BJ (cell line): ENCODE data around the gene ELL. TPM values are rescaled to one million over a fixed set of nuclear protein-coding genes. Genes with fewer than 3 reads are reported as not detected.
"Not testable (repeated sequence)": the region's sequence is repeated elsewhere in the genome, so short reads cannot be mapped to it uniquely, and the experiment has no call there.

Experiments used
- CTCF ChIA-PET: fragments of 350-600 bp; formaldehyde crosslinking; extraction: SDS; loops from one replicate; lab custom pipeline; 2021; ENCODE audit warnings: antibody characterized with exemption, inconsistent platforms; lab: Yijun Ruan, JAX
- POLR2A ChIA-PET: fragments of 300-600 bp; sonication (Branson Sonifier 250); formaldehyde crosslinking; extraction: SDS; loops from one replicate; lab custom pipeline; 2021; ENCODE audit warnings: antibody characterized with exemption; lab: Charles Lee
- DNase-seq: peaks from one replicate; pipeline ENCODE4 v3.0.0-alpha.2; 2011; ENCODE audit warnings: low read depth
- H3K27me3 ChIP-seq: 2 replicates; pipeline ENCODE4 v1.6.0; 2011; ENCODE audit warnings: low read length; ENCODE audit not compliant: control insufficient read depth, insufficient read depth
- H3K36me3 ChIP-seq: 2 replicates; pipeline ENCODE4 v1.5.1; 2011; ENCODE audit warnings: low read length; ENCODE audit not compliant: control insufficient read depth, insufficient read depth
- H3K4me3 ChIP-seq: 2 replicates; pipeline ENCODE4 v1.5.1; 2011; ENCODE audit warnings: low read depth, mild to moderate bottlenecking, control low read depth, low read length
- CTCF ChIP-seq: IDR thresholded peaks from 2 replicates; pipeline ENCODE4 v1.5.1; 2011; ENCODE audit warnings: low read depth, mild to moderate bottlenecking, control low read depth, inconsistent platforms, low read length, moderate library complexity; ENCODE audit not compliant: insufficient read depth
- polyA plus RNA-seq: library from polyadenylated mRNA; depleted of rRNA; stranded (reverse); fragments of >200 nt; gene quantifications from 2 replicates; pipeline ENCODE4 v1.2.3, GENCODE V29; 2011

ELL gene
- polyA plus RNA-seq, 1 experiment, result 10.2 TPM

DNA sequence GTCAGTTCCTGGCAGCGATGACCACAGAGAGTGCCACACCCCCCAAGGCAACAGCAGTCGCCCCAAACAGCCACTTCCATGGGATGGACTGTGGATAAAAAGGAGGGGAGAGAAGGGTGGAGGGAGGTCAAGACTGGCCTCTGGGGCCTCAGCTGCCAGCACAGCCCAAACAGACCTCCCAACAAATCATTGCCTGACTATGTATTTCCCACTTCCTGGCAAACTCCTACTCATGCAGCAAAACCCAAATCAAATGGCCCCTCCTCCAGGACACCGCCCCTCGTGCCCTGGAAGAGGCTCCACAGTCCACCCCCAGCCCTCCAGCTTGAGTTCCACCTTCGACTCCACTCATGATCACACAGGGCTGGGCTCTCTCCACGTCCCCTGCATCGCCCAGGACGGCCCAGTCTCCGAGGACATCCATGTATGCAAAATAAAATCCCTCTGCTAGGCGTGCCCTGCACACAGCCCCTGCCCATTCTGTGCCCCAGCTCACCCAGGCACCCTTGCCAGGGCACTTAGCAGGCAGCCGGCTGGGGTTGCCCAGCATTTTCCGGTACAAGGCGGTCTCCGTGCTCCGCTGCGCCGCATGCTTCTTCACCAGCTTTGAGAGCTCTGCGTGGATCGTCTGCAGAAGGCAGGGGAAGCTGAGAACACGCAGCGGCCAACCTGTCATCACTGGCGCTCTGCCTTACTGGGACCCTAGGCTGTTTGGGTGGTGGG, 10.5 kb upstream of the ELL start:
- Histone ChIP-seq H3K27me3 (no peaks in the 10 kb centered on the region), H3K36me3 (peaks cover 28% of the 10 kb centered on the region), H3K4me3 (no peak overlapping the region)
- no peak for DNase-seq
- no peak for TF ChIP-seq CTCF
- CTCF ChIA-PET, result interaction anchor here (0.9 to 1.5 kb wide), 2 partner anchors 25 to 84 kb away, joined by 4 read pairs; partner anchors contain the start of gene KXD1
- POLR2A ChIA-PET, result no interaction called here

- no peak for DNase-seq
- ChIA-PET CTCF (interaction anchor here (0.9 to 1.7 kb wide), 3 partner anchors 11 to 83 kb away, joined by 4 read pairs; partner anchors contain the start of gene KXD1), POLR2A (no interaction called here)
- Histone ChIP-seq H3K4me3 (no peak overlapping the region), H3K27me3 (no peaks in the 10 kb centered on the region), H3K36me3 (peaks cover 21% of the 10 kb centered on the region)
- no peak for TF ChIP-seq CTCF
Observed at GRCh38 chr19:18531485-18531884, 9.6 kb upstream of the ELL start.

DNA sequence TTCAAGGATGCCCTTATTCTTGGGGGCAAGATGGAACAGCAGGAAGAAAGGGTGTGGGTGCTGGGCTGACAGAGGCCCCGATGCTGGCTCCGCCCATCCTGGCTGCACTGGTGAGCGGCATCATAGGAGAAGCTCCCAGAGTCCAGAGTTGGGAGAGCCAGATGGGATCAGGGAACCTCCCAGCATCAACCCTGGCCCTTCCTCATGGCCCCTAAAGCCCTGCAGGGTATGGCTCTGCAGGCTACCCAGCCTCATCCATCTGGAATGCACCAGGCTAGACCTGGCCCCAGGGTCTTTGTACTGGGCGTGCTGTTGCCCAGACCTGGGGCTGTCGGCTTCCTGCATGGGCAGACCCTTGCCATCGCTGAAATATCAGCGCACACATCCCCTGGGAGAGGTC, 7.9 kb upstream of the ELL start:
- H3K27me3 ChIP-seq, result no peaks in the 10 kb centered on the region
- TF ChIP-seq CTCF, result no peak
- POLR2A ChIA-PET, result interaction anchor here (0.6 kb wide), 1 partner anchor 14 kb away, joined by 6 read pairs; no protein-coding TSS in a partner anchor
- peaks cover 13% of the 10 kb centered on the region for H3K36me3 ChIP-seq
- H3K4me3 ChIP-seq, result no peak overlapping the region
- CTCF ChIA-PET, result interaction anchor here (0.6 to 1.7 kb wide), 4 partner anchors 13 to 322 kb away, joined by 3 to 5 read pairs (median 4); no protein-coding TSS in a partner anchor
- no peak for DNase-seq

- H3K36me3 ChIP-seq, result no peaks in the 10 kb centered on the region
- H3K4me3 ChIP-seq, result no peak overlapping the region
- no peak for TF ChIP-seq CTCF
- DNase-seq, result no peak
- no peaks in the 10 kb centered on the region for H3K27me3 ChIP-seq
- CTCF ChIA-PET, result interaction anchor here (0.6 kb wide), 1 partner anchor 55 kb away, joined by 3 read pairs; no protein-coding TSS in a partner anchor
- POLR2A ChIA-PET, result no interaction called here
Observed at GRCh38 chr19:18526316-18526715, 4.4 kb upstream of the ELL start.

- Histone ChIP-seq H3K4me3 (no peak overlapping the region), H3K27me3 (no peaks in the 10 kb centered on the region), H3K36me3 (no peaks in the 10 kb centered on the region)
- no peak for TF ChIP-seq CTCF
- POLR2A ChIA-PET, result no interaction called here
- no peak for DNase-seq
- CTCF ChIA-PET, result interaction anchor here (0.7 kb wide), 2 partner anchors 57 to 66 kb away, joined by 3 read pairs; no protein-coding TSS in a partner anchor
Observed at GRCh38 chr19:18523841-18524240, 2.0 kb upstream of the ELL start.

- H3K27me3 ChIP-seq, H3K36me3 ChIP-seq, DNase-seq, POLR2A ChIA-PET, H3K4me3 ChIP-seq: not testable (repeated sequence)
- CTCF ChIA-PET, result interaction anchor here (0.7 to 1.8 kb wide), 3 partner anchors 42 to 67 kb away, joined by 3 to 5 read pairs (median 3); no protein-coding TSS in a partner anchor
Observed at GRCh38 chr19:18522862-18523440, 1.1 kb upstream of the ELL start.
